IPS-18a (cell line): ENCODE results near the gene MAP3K13.

ENCODE experiments used
- H3K27ac ChIP-seq: one replicate; pipeline ENCODE4 v1.5.1; 2013; ENCODE audit warnings: low read length
- H3K27me3 ChIP-seq: one replicate; pipeline ENCODE4 v1.6.1; 2013; ENCODE audit warnings: mild to moderate bottlenecking, low read length; ENCODE audit not compliant: control insufficient read depth, insufficient read depth
- H3K36me3 ChIP-seq: one replicate; pipeline ENCODE4 v1.6.1; 2013; ENCODE audit warnings: low read depth, low read length; ENCODE audit not compliant: control insufficient read depth
- H3K4me1 ChIP-seq: one replicate; pipeline ENCODE4 v1.6.1; 2013; ENCODE audit warnings: low read depth, low read length; ENCODE audit not compliant: control insufficient read depth
- H3K4me3 ChIP-seq: one replicate; pipeline ENCODE4 v1.5.1; 2013; ENCODE audit warnings: low read length
- H3K9ac ChIP-seq: one replicate; pipeline ENCODE4 v1.6.1; 2013; ENCODE audit warnings: mild to moderate bottlenecking, low read length, moderate library complexity
- H3K9me3 ChIP-seq: one replicate; pipeline ENCODE4 v1.6.1; 2013; ENCODE audit warnings: low read depth, low read length; ENCODE audit not compliant: control insufficient read depth

The MAP3K13 gene

GRCh38 chr3:185498503-185499396 lies 135.8 kb downstream of the MAP3K13 start, which contains the start of gene TMEM41A:
TMEM41A (minus strand) TSS chr3:185499035; CDS start chr3:185498961, 74 bp downstream.
- Histone ChIP-seq H3K36me3 (peaks cover 15% of the 10 kb centered on the region), H3K4me3 (peak within 1 kb of the TSS; percentile 93), H3K4me1 (no peaks in the 10 kb centered on the region), H3K27ac (peak within 1 kb of the TSS; percentile 48), H3K27me3 (peaks cover 6% of the 10 kb centered on the region), H3K9me3 (no peaks in the 10 kb centered on the region), H3K9ac (peak within 1 kb of the TSS; percentile 85)

DNA sequence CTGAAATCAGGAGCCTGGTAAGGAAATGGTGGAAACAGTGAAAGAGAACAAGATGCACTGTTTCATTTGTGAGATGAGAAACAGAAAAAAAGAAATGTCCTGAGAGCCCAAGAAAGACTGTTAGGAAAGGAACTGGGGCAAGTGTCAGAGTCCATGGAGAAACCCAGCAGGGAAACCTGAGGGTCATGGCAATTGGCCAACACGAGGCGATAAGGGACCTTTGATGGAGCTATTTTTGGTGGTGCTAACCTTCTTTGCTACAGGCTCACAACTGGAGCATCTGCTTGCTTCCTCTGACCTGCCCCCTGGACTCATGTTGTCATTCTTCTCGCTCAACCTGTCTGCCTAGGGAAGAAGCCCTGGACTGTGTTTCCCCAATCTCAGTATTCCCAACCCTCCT lies 140.1 kb downstream of the MAP3K13 start:
- H3K9me3 ChIP-seq, result no peaks in the 10 kb centered on the region
- H3K27ac ChIP-seq, result no peak overlapping the region
- peaks cover 6% of the 10 kb centered on the region for H3K27me3 ChIP-seq
- H3K36me3 ChIP-seq, result no peaks in the 10 kb centered on the region
- H3K4me3 ChIP-seq, result no peak overlapping the region
- no peak overlapping the region for H3K9ac ChIP-seq
- no peaks in the 10 kb centered on the region for H3K4me1 ChIP-seq

DNA sequence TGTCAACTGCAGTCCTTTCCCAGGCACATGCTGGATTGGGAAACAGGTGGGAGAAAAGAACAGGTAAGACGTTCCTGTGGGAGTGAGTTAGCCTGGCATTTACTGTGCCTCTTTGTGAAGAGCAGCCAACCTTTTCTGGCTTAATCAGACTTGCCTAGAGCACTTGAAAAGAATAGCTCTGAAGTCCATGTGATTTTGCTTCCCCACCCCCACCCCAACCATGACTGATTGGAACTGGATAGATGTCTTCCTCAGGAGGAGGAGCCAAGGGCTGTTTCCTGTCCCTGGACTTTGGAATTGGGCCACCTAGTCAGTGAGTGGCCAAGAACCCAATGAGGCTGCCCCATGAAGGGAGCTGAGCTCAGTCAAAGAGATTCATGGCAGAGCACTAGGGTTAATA lies 140.6 kb downstream of the MAP3K13 start:
- Histone ChIP-seq H3K4me1 (no peaks in the 10 kb centered on the region), H3K27me3 (peaks cover 6% of the 10 kb centered on the region), H3K4me3 (no peak overlapping the region), H3K9me3 (no peaks in the 10 kb centered on the region), H3K9ac (no peak overlapping the region), H3K36me3 (no peaks in the 10 kb centered on the region), H3K27ac (no peak overlapping the region)

DNA sequence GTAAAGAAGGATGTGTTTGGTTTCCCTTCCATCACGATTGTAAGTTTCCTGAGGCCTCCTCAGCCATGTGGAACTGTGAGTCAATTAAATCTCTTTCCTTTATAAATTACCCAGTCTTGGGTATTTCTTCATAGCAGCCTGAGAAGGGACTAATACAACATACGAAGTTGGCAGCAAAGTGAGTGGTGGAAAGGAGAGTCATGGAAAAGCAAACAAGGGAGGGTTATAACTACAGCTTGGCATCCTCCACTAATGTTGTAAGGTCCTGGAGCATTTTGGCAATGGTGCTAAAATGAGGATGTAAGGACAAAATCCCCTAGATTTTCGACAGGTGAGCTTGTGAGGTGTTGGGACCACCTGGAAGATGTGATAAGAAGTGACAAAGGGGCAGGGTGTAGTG lies 141.7 kb downstream of the MAP3K13 start:
- no peaks in the 10 kb centered on the region for H3K4me1 ChIP-seq
- H3K9me3 ChIP-seq, result no peaks in the 10 kb centered on the region
- H3K27me3 ChIP-seq, result peaks cover 6% of the 10 kb centered on the region
- no peak overlapping the region for H3K9ac ChIP-seq
- H3K36me3 ChIP-seq, result no peaks in the 10 kb centered on the region
- H3K27ac ChIP-seq, result no peak overlapping the region
- H3K4me3 ChIP-seq, result no peak overlapping the region

DNA sequence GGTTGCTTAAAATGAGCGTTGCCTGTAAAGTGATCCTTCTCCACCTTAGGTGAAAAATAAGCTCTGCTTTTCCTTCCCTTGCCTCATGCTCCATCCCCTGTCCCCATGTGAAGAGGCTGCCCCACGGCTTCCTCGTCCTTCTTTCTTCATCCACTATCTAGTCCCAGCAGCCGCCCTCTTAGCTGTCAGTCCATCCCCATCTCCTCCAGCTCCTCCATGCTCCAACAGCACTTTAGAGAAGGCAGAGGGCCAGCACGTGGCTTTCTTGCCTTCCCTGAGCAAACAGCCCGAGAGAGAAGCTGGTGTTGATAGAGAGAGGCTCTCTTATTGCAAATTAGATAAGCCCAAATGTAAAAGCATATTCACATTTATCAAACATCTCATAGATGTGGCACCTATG lies 144.9 kb downstream of the MAP3K13 start:
- no peak overlapping the region for H3K4me3 ChIP-seq
- no peaks in the 10 kb centered on the region for H3K9me3 ChIP-seq
- no peaks in the 10 kb centered on the region for H3K4me1 ChIP-seq
- H3K27ac ChIP-seq, result no peak overlapping the region
- H3K36me3 ChIP-seq, result no peaks in the 10 kb centered on the region
- H3K9ac ChIP-seq, result no peak overlapping the region
- no peaks in the 10 kb centered on the region for H3K27me3 ChIP-seq

DNA sequence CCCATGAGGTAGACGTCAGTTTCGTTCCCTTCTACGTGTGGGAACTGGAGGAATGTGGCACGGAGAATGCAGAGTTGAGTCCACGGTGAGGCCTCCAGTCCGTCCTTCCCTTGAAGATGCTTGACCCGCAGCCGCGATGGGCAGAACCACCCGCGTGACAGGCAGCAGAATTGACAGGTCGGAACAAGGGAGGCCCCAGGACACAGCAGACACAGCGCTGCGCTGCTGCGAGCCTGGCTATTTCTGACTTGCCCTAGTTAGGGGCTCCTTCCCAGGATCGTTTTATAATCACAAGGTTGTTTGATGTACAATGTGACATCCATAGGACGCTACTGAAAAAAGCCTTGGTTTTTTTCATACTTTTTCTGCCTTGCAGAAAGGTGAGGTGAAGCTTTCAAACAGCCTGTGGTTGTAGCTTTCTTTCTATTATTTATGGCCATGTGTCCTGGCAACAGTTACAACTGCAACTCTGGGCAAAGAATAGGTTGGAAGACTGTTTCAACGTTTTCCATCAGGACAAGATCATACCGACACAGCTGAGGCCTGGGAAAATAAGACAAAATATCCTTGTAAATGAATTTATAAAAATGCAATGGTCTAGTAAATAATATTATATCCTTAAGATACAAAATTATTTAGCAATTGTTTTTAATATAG lies 145.5 kb downstream of the MAP3K13 start:
- Histone ChIP-seq H3K9ac (no peak overlapping the region), H3K36me3 (no peaks in the 10 kb centered on the region), H3K27ac (no peak overlapping the region), H3K4me3 (no peak overlapping the region), H3K27me3 (no peaks in the 10 kb centered on the region), H3K4me1 (no peaks in the 10 kb centered on the region), H3K9me3 (no peaks in the 10 kb centered on the region)

GRCh38 chr3:185511711-185512110 lies 148.8 kb downstream of the MAP3K13 start:
- no peaks in the 10 kb centered on the region for H3K9me3 ChIP-seq
- no peak overlapping the region for H3K27ac ChIP-seq
- H3K9ac ChIP-seq, result no peak overlapping the region
- H3K4me1 ChIP-seq, result no peaks in the 10 kb centered on the region
- no peak overlapping the region for H3K4me3 ChIP-seq
- no peaks in the 10 kb centered on the region for H3K27me3 ChIP-seq
- no peaks in the 10 kb centered on the region for H3K36me3 ChIP-seq

DNA sequence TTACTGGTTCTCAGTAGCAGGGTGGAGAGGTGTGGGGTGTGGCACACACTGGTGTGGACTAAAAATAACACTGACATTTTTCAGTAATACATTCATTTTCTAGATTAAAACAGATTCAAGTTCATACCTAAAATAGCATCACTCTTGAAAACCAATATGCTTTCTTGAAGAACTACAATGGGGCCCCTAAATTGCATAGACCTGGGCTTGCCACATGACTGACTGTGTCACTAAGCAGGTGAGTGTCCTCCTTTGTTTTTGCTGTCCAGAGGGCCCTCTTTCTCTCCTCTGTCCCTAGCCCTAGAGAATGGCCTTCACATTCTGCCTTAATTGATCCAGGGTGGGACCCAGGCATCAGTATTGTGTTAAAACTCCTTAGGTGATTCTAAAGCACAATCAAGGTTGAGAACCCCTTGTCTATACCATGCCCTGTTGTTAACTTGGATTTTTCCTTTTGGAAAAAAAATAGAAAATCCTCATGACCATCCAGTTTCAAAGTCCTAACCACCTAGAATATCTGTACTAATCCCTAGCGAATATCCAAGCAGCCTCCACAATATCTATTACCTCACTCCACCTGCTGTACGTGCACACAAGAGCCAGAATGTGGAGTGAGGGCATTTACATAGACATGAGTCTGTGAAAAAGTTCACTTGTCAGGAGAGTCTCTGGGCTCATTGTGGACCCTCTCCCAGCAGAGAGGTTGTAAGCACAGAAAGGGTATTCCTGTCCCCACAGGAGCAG lies 154.6 kb downstream of the MAP3K13 start:
- Histone ChIP-seq H3K4me3 (no peak overlapping the region), H3K36me3 (no peaks in the 10 kb centered on the region), H3K9ac (no peak overlapping the region), H3K4me1 (no peaks in the 10 kb centered on the region), H3K9me3 (no peaks in the 10 kb centered on the region), H3K27me3 (no peaks in the 10 kb centered on the region), H3K27ac (no peak overlapping the region)

GRCh38 chr3:185519021-185519420 lies 156.1 kb downstream of the MAP3K13 start:
- Histone ChIP-seq H3K27me3 (no peaks in the 10 kb centered on the region), H3K4me1 (no peaks in the 10 kb centered on the region), H3K4me3 (no peak overlapping the region), H3K9ac (no peak overlapping the region), H3K27ac (no peak overlapping the region), H3K36me3 (no peaks in the 10 kb centered on the region), H3K9me3 (no peaks in the 10 kb centered on the region)

DNA sequence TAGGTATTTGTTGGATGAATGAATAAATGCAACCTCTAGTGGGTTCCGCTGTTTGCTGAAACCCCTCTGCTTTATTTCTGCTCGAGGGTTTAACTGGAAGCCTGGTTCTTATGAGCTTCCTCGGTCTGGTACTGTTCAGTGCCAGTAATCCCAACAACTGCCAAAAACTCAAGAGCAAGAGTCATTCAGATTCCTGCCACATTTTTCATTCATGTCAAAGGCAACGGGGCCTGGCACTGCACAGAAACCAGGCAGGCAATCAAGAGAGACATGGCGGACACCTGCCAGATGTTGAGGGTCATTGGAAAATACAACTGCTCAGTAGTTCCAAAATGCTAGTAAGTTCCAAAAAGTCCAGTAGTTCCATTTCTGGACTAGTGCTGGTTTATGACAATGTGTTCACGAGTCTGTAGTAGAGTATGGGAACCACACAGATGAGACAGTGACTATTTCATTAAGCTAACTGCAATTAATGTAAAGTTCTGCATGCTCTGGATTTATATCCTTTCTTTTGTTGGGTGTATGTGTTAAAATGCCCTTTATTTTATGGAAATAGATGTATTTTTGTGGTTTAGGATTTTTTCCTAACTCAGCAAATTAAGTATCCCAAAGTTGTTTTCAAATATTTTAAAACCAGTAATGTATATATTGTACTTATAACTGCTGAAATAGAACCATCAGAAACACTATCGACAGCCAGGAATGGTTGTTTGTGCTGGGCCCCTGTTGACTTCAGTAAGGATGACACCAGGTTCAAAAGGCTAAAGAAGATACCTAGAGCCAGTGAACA lies 158.6 kb downstream of the MAP3K13 start:
- no peak overlapping the region for H3K9ac ChIP-seq
- no peak overlapping the region for H3K27ac ChIP-seq
- no peaks in the 10 kb centered on the region for H3K9me3 ChIP-seq
- no peaks in the 10 kb centered on the region for H3K36me3 ChIP-seq
- H3K27me3 ChIP-seq, result no peaks in the 10 kb centered on the region
- no peaks in the 10 kb centered on the region for H3K4me1 ChIP-seq
- H3K4me3 ChIP-seq, result no peak overlapping the region
